ENCODE measurements around the gene HPGD.

HPGD gene

GRCh38 chr4:174549721-174550120 lies 27.4 kb upstream of the HPGD start:
- Histone ChIP-seq H3K4me3 (ENCODE audit: low read depth, low read length) (no peak overlapping the region), H3K4me1 (ENCODE audit: control insufficient read depth, insufficient read depth, low read length, unreplicated experiment) (peaks cover 24% of the 10 kb centered on the region), H3K27ac (ENCODE audit: low read depth, low read length) (no peak overlapping the region), H3K27me3 (ENCODE audit: insufficient read depth, low read length) (no peaks in the 10 kb centered on the region), H3K36me3 (ENCODE audit: insufficient read depth, low read length) (no peaks in the 10 kb centered on the region), H3K79me2 (ENCODE audit: control insufficient read depth, insufficient read depth, low read length, unreplicated experiment) (no peaks in the 10 kb centered on the region), H2AFZ (ENCODE audit: low read length, unreplicated experiment) (no peak overlapping the region)

- Histone ChIP-seq H3K4me1 (ENCODE audit: control insufficient read depth, insufficient read depth, low read length, unreplicated experiment) (peaks cover 8% of the 10 kb centered on the region), H3K36me3 (ENCODE audit: insufficient read depth, low read length) (no peaks in the 10 kb centered on the region), H3K4me3 (ENCODE audit: low read depth, low read length) (no peak overlapping the region), H2AFZ (ENCODE audit: low read length, unreplicated experiment) (no peak overlapping the region), H3K79me2 (ENCODE audit: control insufficient read depth, insufficient read depth, low read length, unreplicated experiment) (no peaks in the 10 kb centered on the region), H3K27ac (ENCODE audit: low read depth, low read length) (no peak overlapping the region), H3K27me3 (ENCODE audit: insufficient read depth, low read length) (no peaks in the 10 kb centered on the region)
Observed at GRCh38 chr4:174545268-174545667, 23.0 kb upstream of the HPGD start.

- no peaks in the 10 kb centered on the region for H3K36me3 ChIP-seq (ENCODE audit: insufficient read depth, low read length)
- no peak overlapping the region for H3K4me3 ChIP-seq (ENCODE audit: low read depth, low read length)
- no peak overlapping the region for H3K27ac ChIP-seq (ENCODE audit: low read depth, low read length)
- peaks cover under 1% of the 10 kb centered on the region for H3K4me1 ChIP-seq (ENCODE audit: control insufficient read depth, insufficient read depth, low read length, unreplicated experiment)
- no peaks in the 10 kb centered on the region for H3K27me3 ChIP-seq (ENCODE audit: insufficient read depth, low read length)
- H2AFZ ChIP-seq (ENCODE audit: low read length, unreplicated experiment): no peak overlapping the region
- no peaks in the 10 kb centered on the region for H3K79me2 ChIP-seq (ENCODE audit: control insufficient read depth, insufficient read depth, low read length, unreplicated experiment)
Observed at GRCh38 chr4:174544496-174544895, 22.2 kb upstream of the HPGD start.

- Histone ChIP-seq H3K27me3 (ENCODE audit: insufficient read depth, low read length) (no peaks in the 10 kb centered on the region), H3K4me3 (ENCODE audit: low read depth, low read length) (no peak overlapping the region), H3K36me3 (ENCODE audit: insufficient read depth, low read length) (no peaks in the 10 kb centered on the region), H2AFZ (ENCODE audit: low read length, unreplicated experiment) (no peak overlapping the region), H3K4me1 (ENCODE audit: control insufficient read depth, insufficient read depth, low read length, unreplicated experiment) (no peaks in the 10 kb centered on the region), H3K79me2 (ENCODE audit: control insufficient read depth, insufficient read depth, low read length, unreplicated experiment) (no peaks in the 10 kb centered on the region), H3K27ac (ENCODE audit: low read depth, low read length) (no peak overlapping the region)
Observed at GRCh38 chr4:174540175-174540574, 17.9 kb upstream of the HPGD start.

GRCh38 chr4:174539571-174539970 lies 17.3 kb upstream of the HPGD start:
- Histone ChIP-seq H3K4me1 (ENCODE audit: control insufficient read depth, insufficient read depth, low read length, unreplicated experiment) (no peaks in the 10 kb centered on the region), H2AFZ (ENCODE audit: low read length, unreplicated experiment) (no peak overlapping the region)

GRCh38 chr4:174538876-174539250 lies 16.6 kb upstream of the HPGD start:
- Histone ChIP-seq H3K36me3 (ENCODE audit: insufficient read depth, low read length) (no peaks in the 10 kb centered on the region), H3K4me1 (ENCODE audit: control insufficient read depth, insufficient read depth, low read length, unreplicated experiment) (no peaks in the 10 kb centered on the region), H3K79me2 (ENCODE audit: control insufficient read depth, insufficient read depth, low read length, unreplicated experiment) (no peaks in the 10 kb centered on the region), H3K27me3 (ENCODE audit: insufficient read depth, low read length) (no peaks in the 10 kb centered on the region), H2AFZ (ENCODE audit: low read length, unreplicated experiment) (no peak overlapping the region), H3K27ac (ENCODE audit: low read depth, low read length) (no peak overlapping the region), H3K4me3 (ENCODE audit: low read depth, low read length) (no peak overlapping the region)

More at GRCh38 chr4:174539571-174539970, 17.3 kb upstream of the HPGD start:
- H3K27ac ChIP-seq (ENCODE audit: low read depth, low read length): no peak overlapping the region
- H3K4me3 ChIP-seq (ENCODE audit: low read depth, low read length): no peak overlapping the region
- H3K36me3 ChIP-seq (ENCODE audit: insufficient read depth, low read length): no peaks in the 10 kb centered on the region
- no peaks in the 10 kb centered on the region for H3K27me3 ChIP-seq (ENCODE audit: insufficient read depth, low read length)
- H3K79me2 ChIP-seq (ENCODE audit: control insufficient read depth, insufficient read depth, low read length, unreplicated experiment): no peaks in the 10 kb centered on the region

- Histone ChIP-seq H3K79me2 (ENCODE audit: control insufficient read depth, insufficient read depth, low read length, unreplicated experiment) (no peaks in the 10 kb centered on the region), H3K27me3 (ENCODE audit: insufficient read depth, low read length) (no peaks in the 10 kb centered on the region), H3K36me3 (ENCODE audit: insufficient read depth, low read length) (no peaks in the 10 kb centered on the region), H3K27ac (ENCODE audit: low read depth, low read length) (no peak overlapping the region), H3K4me3 (ENCODE audit: low read depth, low read length) (no peak overlapping the region), H3K4me1 (ENCODE audit: control insufficient read depth, insufficient read depth, low read length, unreplicated experiment) (no peaks in the 10 kb centered on the region), H2AFZ (ENCODE audit: low read length, unreplicated experiment) (no peak overlapping the region)
Observed at GRCh38 chr4:174538123-174538875, 16.0 kb upstream of the HPGD start.

- no peaks in the 10 kb centered on the region for H3K4me1 ChIP-seq (ENCODE audit: control insufficient read depth, insufficient read depth, low read length, unreplicated experiment)
- H2AFZ ChIP-seq (ENCODE audit: low read length, unreplicated experiment): no peak overlapping the region
- H3K27ac ChIP-seq (ENCODE audit: low read depth, low read length): no peak overlapping the region
- no peaks in the 10 kb centered on the region for H3K79me2 ChIP-seq (ENCODE audit: control insufficient read depth, insufficient read depth, low read length, unreplicated experiment)
- no peaks in the 10 kb centered on the region for H3K36me3 ChIP-seq (ENCODE audit: insufficient read depth, low read length)
- H3K27me3 ChIP-seq (ENCODE audit: insufficient read depth, low read length): no peaks in the 10 kb centered on the region
- no peak overlapping the region for H3K4me3 ChIP-seq (ENCODE audit: low read depth, low read length)
Observed at GRCh38 chr4:174537634-174538033, 15.3 kb upstream of the HPGD start.

- Histone ChIP-seq H3K27me3 (ENCODE audit: insufficient read depth, low read length) (no peaks in the 10 kb centered on the region), H3K79me2 (ENCODE audit: control insufficient read depth, insufficient read depth, low read length, unreplicated experiment) (no peaks in the 10 kb centered on the region), H3K4me3 (ENCODE audit: low read depth, low read length) (no peak overlapping the region), H3K36me3 (ENCODE audit: insufficient read depth, low read length) (no peaks in the 10 kb centered on the region), H3K4me1 (ENCODE audit: control insufficient read depth, insufficient read depth, low read length, unreplicated experiment) (no peaks in the 10 kb centered on the region), H2AFZ (ENCODE audit: low read length, unreplicated experiment) (no peak overlapping the region), H3K27ac (ENCODE audit: low read depth, low read length) (no peak overlapping the region)
Observed at GRCh38 chr4:174534461-174534860, 12.2 kb upstream of the HPGD start.

- no peaks in the 10 kb centered on the region for H3K27me3 ChIP-seq (ENCODE audit: insufficient read depth, low read length)
- H3K36me3 ChIP-seq (ENCODE audit: insufficient read depth, low read length): no peaks in the 10 kb centered on the region
- H2AFZ ChIP-seq (ENCODE audit: low read length, unreplicated experiment): no peak overlapping the region
- no peak overlapping the region for H3K4me3 ChIP-seq (ENCODE audit: low read depth, low read length)
- H3K79me2 ChIP-seq (ENCODE audit: control insufficient read depth, insufficient read depth, low read length, unreplicated experiment): no peaks in the 10 kb centered on the region
- H3K4me1 ChIP-seq (ENCODE audit: control insufficient read depth, insufficient read depth, low read length, unreplicated experiment): no peaks in the 10 kb centered on the region
- H3K27ac ChIP-seq (ENCODE audit: low read depth, low read length): no peak overlapping the region
Observed at GRCh38 chr4:174532445-174532844, 10.2 kb upstream of the HPGD start.

DNA sequence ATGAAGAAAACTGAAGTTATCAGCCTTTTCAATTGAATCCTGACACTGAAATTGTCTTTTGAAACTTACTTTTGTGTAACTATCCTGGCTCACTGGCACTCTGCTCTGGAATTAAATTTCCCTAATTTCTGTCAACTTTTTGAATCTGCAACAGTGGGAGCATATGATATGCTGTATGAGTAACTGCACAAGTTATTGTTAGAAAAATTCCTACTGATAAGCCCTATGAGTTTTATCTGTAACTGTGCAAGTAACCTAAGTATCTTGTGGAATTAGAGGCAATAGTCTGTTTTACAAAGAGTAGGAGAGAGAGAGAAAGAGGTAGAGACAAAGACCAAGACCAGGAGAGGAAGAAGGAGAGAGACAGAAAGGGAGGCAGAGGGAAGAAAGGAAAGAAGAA lies 9.2 kb upstream of the HPGD start:
- Histone ChIP-seq H2AFZ (ENCODE audit: low read length, unreplicated experiment) (no peak overlapping the region), H3K4me3 (ENCODE audit: low read depth, low read length) (no peak overlapping the region), H3K36me3 (ENCODE audit: insufficient read depth, low read length) (no peaks in the 10 kb centered on the region), H3K27me3 (ENCODE audit: insufficient read depth, low read length) (no peaks in the 10 kb centered on the region), H3K27ac (ENCODE audit: low read depth, low read length) (no peak overlapping the region), H3K4me1 (ENCODE audit: control insufficient read depth, insufficient read depth, low read length, unreplicated experiment) (no peaks in the 10 kb centered on the region), H3K79me2 (ENCODE audit: control insufficient read depth, insufficient read depth, low read length, unreplicated experiment) (no peaks in the 10 kb centered on the region)
